Activated CD4-positive, CD25-positive, alpha-beta regulatory T cell treated with anti-CD3 and anti-CD28 coated beads, Interleukin-2, amount 50 U/mL, for 24 hours (primary cell): ENCODE results near the gene UCMA.
"Not testable (repeated sequence)": the region's sequence is repeated elsewhere in the genome, so short reads cannot be mapped to it uniquely, and the experiment has no call there.

Experiments
- ATAC-seq, 2 donors: fragments of 150-1000 bp; cut with Tn5 transposase; one replicate each; pipeline ENCODE4 v1.10.0; 2021; ENCODE audit warnings: mild to moderate bottlenecking in 1 of 2, moderate library complexity in 1 of 2

UCMA gene

GRCh38 chr10:13234172-13234571 is at the start of gene UCMA:
UCMA (minus strand) TSS chr10:13234374; CDS start chr10:13234258, 116 bp downstream.
- no peak for ATAC-seq

GRCh38 chr10:13282348-13282747 is 48.2 kb upstream of the UCMA start:
- ATAC-seq: not testable (repeated sequence)

- no peak for ATAC-seq
Observed at GRCh38 chr10:13276749-13277365, 42.7 kb upstream of the UCMA start.

GRCh38 chr10:13276146-13276545 is 42.0 kb upstream of the UCMA start:
- ATAC-seq: not testable (repeated sequence)

- no peak for ATAC-seq
Observed at GRCh38 chr10:13272164-13272571, 38.0 kb upstream of the UCMA start.

DNA sequence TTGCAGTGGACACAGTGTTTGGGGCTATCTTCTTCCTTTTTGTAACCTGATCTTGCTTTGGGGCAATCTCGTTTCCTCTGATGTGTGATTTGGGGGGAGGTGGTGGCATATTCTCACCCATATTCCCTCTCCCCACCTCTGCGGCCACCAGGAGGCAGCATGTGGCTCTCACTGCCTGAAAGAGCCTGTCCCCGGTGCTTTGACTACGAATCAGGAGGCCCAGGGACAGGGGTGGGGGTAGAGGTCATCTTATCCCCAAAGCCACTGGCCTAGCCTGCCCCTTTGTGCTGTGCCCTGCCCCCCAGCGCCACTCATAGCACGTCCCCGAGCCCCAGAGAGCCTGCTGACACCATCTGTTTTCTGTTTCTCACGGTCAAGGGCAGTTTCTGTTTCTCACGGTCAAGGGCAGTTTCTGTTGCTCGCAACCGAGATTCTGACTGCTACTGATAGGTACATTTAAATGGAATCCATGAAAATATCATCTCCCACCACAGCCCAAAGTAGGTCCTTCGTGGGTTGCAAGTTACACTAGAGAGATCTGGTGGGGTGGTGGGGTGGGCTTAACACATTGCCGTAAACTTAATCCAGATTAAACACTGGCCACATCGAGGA is 37.5 kb upstream of the UCMA start:
- no peak for ATAC-seq

DNA sequence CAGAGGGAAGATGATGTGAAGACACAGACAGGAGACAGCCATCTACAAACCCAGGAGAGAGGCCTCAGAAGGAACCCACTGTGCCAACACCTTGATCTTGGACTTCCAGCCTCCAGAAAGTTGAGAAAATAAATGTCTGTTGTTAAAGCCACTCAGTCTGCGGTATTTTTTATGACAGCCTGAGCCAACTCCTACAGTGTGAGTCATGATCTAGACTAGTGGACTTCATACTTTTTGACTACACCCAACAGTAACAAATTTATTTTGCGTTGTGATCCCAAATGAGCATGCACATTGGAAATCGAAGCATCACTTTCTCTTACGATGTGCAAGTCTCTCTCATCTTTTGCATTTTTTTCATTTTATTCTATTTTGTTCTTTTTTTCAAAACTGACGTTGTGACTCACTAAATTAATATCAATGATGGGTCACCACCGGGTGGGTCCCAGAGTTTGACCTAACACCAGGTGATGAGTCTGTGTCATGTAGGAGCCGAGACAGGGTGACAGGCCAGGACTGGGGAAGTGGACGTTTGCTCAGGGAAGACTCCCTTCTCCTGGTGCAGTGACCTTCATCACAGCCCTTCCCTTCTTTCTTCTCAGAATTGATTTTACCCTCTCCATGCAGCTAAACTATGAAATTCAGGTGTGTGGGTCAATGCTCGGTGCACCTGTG is 36.8 kb upstream of the UCMA start:
- ATAC-seq: no peak

- ATAC-seq: no peak
Observed at GRCh38 chr10:13268841-13269240, 34.7 kb upstream of the UCMA start.

DNA sequence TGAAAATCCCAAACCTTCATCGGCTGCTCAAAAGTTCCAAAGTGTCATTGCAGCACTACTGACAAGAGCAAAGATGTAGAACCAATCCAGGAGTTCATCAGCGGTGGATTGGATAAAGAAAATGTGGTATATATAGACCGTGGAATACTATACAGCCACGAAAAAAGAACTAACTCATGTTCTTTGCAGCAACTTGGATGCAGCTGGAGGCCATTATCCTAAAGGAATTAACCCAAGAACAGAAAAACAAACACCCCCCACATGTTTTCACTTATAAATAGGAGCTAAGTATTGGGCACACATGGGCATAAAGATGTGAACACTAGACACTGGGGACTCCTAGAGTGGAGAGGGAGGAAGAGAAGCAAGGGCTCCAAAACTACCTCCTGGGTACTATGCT is 34.1 kb upstream of the UCMA start:
- ATAC-seq: no peak

DNA sequence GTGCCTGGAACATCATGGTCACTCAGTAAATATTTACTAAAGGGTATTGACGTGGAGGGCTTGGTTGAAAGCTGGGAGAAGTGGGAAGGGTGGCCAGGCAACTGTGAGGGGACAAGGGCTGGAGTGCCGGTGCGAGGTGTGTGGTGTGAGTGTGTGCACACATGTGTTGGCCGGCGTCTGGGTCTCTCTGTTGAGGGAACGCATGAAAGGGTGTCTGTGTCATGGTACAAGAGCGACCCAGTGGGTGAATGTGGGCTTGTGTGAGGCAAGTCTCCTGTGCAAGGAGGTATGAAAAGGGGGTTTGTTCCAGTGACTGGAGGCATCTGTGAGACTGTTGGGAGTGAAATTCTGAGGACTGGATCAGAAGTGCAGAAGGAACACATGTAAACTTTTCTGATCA is 29.4 kb upstream of the UCMA start:
- ATAC-seq: no peak

DNA sequence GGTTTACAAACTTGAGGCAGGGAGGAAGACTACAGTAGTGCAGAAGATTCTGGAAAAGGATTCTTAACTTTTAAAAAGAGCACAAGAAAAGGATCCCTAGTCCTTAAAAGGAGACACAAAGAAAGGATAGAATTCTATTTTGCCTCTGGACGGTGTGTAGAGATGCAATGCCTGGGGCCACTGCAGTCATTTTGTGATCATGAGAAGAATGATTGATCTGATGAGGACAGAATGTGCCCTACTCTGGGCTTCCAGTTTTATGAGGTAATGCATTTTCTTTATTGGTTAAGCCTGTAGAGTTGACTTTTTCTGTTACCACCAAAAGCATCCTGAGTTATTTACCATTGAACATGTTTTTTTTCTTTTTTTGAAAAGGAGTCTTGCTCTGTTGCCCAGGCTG is 28.3 kb upstream of the UCMA start:
- no peak for ATAC-seq

DNA sequence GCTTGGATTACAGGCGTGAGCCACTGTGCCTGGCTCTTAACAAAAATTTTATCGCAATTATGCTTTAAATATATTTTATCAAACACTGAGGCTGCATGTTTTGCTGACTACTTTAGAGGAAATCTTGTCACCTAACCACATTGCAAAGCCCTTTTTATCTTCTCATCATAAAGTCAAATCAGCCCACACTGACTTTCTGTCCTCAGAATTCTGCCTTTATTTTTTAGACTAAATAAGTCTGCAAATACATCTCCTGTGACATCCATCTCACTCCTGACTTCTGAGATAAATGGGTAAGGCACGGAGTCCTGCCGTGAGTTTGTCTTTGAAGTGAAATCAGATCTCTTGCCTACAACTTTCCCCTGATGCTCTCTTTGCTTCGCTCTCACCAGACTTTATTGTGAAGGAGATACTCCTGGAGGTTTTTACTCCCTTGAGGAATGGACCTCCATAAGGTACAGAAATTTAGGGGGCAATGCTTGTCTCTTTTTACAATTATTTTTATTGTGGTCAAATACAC is 23.5 kb upstream of the UCMA start:
- no peak for ATAC-seq

- ATAC-seq: no peak
Observed at GRCh38 chr10:13256627-13257026, 22.5 kb upstream of the UCMA start.

- no peak for ATAC-seq
Observed at GRCh38 chr10:13253726-13254125, 19.6 kb upstream of the UCMA start.

DNA sequence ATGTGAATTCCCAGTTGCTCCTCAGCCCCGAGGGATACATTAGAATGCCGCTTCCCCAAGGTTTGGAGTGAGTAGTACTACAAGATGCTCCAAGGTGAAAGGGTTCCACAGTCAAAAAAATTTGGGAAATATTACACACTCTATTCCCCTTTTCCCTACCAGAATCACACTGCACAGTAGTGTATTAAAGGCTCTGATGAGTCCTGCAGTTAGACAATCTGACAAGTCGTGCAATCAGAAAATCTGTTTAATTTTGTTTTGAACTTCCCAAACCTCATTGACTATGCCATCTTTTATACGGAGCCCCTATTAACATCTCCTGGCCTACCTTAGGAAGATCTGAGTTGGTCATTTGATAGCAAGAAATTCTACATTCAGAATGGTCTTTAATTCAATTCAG is 13.6 kb upstream of the UCMA start:
- ATAC-seq: no peak

GRCh38 chr10:13247246-13247645 is 13.1 kb upstream of the UCMA start:
- ATAC-seq: no peak

GRCh38 chr10:13242260-13242659 is 8.1 kb upstream of the UCMA start:
- ATAC-seq: not testable (repeated sequence)

- no peak for ATAC-seq
Observed at GRCh38 chr10:13241613-13242012, 7.4 kb upstream of the UCMA start.

- ATAC-seq: no peak
Observed at GRCh38 chr10:13239923-13240322, 5.7 kb upstream of the UCMA start.

GRCh38 chr10:13238271-13239077 is 4.3 kb upstream of the UCMA start:
- no peak for ATAC-seq

DNA sequence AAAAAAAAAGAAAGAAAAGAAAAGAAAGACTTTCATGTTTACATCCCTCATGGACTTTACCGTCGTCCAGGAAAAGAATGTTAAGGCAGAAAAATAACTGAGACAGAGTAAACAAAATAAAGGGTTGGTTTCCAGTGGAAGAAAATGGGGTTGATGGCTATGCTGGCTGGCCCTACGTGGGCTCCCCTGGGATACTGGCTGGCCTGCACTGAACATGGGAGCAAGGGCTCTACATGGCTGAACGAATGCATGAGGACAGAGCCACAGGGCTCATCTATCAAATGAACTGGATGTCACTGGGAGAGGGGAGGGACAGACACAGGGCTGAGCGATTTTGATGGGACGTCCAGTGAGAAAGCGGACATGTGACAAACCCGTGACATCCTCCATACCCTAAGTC is 2.5 kb upstream of the UCMA start:
- ATAC-seq: no peak

DNA sequence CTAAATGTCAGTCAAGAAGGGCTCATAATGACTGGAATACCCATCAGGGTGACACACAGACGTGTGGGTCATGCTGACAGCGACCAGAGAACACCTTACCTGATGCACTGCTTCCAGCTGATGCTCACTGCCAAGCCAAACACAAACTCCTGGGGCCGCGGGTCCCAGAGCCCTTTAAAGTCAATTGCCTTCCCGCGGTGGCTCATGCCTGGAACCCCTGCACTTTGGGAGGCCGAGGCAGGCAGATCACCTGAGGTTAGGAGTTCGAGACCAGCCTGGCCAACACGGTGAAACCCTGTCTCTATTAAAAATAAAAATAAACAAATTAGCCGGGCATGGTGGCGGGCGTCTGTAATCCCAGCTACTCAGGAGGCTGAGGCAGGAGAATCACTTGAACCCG is 562 bp upstream of the UCMA start:
- ATAC-seq: not testable (repeated sequence)

DNA sequence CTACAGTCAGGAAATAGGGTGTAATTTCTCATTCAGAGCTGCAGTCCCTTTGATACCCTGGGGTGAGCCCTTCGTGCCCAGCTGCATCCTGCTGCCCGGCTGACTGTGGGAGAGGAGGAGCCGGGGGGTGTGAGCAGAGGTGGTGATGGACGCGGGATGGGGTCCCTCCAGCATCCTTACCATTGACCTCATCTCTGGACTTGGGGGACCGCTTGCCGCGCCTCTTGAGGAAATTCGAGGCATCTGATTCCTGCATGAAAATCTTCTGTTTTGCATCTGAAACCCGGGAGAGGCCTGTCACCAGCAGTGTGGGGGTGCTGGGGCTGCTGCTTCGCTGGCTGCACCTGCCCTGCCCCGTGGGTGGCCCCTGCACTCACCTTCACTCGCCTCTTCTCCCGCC is 816 bp downstream of the UCMA start:
- no peak for ATAC-seq
